Measurements from ENCODE around the gene DIPK1B. TPM values are rescaled to one million over a fixed set of nuclear protein-coding genes. Genes with fewer than 3 reads are reported as not detected.

Gene DIPK1B
- total RNA-seq, 3 donors from 2014 or later = 4.8 to 8.2 (median 5.6) TPM

GRCh38 chr9:136756836-136757235 is 44.5 kb downstream of the DIPK1B start:
- Histone ChIP-seq H3K27me3 (peaks cover 0 to 4% of the 10 kb centered on the region in 2 donors), H3K36me3 (no peaks in the 10 kb centered on the region), H3K9me3 (peaks cover 7 to 14% of the 10 kb centered on the region in 2 donors), H3K27ac (no peak overlapping the region), H3K4me1 (no peaks in the 10 kb centered on the region), H3K4me3 (no peak overlapping the region)
- TF ChIP-seq POLR2AphosphoS5 (IDR thresholded peaks at IDR 0.05) = no peak
- no peak for TF ChIP-seq POLR2A (IDR thresholded peaks at IDR 0.05)
- TF ChIP-seq CTCF (IDR thresholded peaks at IDR 0.05) = no peak
- no peak for DNase-seq (ENCODE audit: low spot score in 2 of 2)
- intact Hi-C loops (cut with DNase I; ENCODE audit: low total_unique reads) = no loop called here

- intact Hi-C loops (cut with DNase I; ENCODE audit: low total_unique reads) = no loop called here
- DNase-seq (ENCODE audit: low spot score in 2 of 2) = no peak
- TF ChIP-seq POLR2A (IDR thresholded peaks at IDR 0.05) (no peak), CTCF (IDR thresholded peaks at IDR 0.05) (no peak), POLR2AphosphoS5 (IDR thresholded peaks at IDR 0.05) (no peak)
- Histone ChIP-seq H3K36me3 (no peaks in the 10 kb centered on the region), H3K27ac (no peak overlapping the region), H3K27me3 (peaks cover 0 to 4% of the 10 kb centered on the region in 2 donors), H3K9me3 (peaks cover 2 to 14% of the 10 kb centered on the region in 2 donors), H3K4me3 (peak overlapping the region in 2 of 3 donors; percentile 7 to 43), H3K4me1 (no peaks in the 10 kb centered on the region)
These were observed 45.0 kb downstream of the DIPK1B start for GRCh38 chr9:136757328-136757727.

- TF ChIP-seq POLR2A (IDR thresholded peaks at IDR 0.05) (no peak), CTCF (IDR thresholded peaks at IDR 0.05) (no peak), POLR2AphosphoS5 (IDR thresholded peaks at IDR 0.05) (no peak)
- Histone ChIP-seq H3K27ac (no peak overlapping the region), H3K4me3 (peak overlapping the region in 2 of 3 donors; percentile 7 to 43), H3K27me3 (peaks cover 0 to 4% of the 10 kb centered on the region in 2 donors), H3K36me3 (no peaks in the 10 kb centered on the region), H3K9me3 (peaks cover 0 to 14% of the 10 kb centered on the region in 2 donors), H3K4me1 (no peaks in the 10 kb centered on the region)
- intact Hi-C loops (cut with DNase I; ENCODE audit: low total_unique reads) = no loop called here
- no peak for DNase-seq (ENCODE audit: low spot score in 2 of 2)
These were observed 45.4 kb downstream of the DIPK1B start for GRCh38 chr9:136757751-136758140.

GRCh38 chr9:136759001-136759400 is 46.6 kb downstream of the DIPK1B start:
- Histone ChIP-seq H3K4me1 (no peaks in the 10 kb centered on the region), H3K4me3 (no peak overlapping the region), H3K27ac (no peak overlapping the region), H3K36me3 (no peaks in the 10 kb centered on the region), H3K27me3 (peaks cover 0 to 13% of the 10 kb centered on the region in 2 donors), H3K9me3 (peaks cover 0 to 9% of the 10 kb centered on the region in 2 donors)
- no peak for TF ChIP-seq CTCF (IDR thresholded peaks at IDR 0.05)
- no peak for TF ChIP-seq POLR2A (IDR thresholded peaks at IDR 0.05)
- TF ChIP-seq POLR2AphosphoS5 (IDR thresholded peaks at IDR 0.05) = no peak
- no peak for DNase-seq (ENCODE audit: low spot score in 2 of 2)
- intact Hi-C loops (cut with DNase I; ENCODE audit: low total_unique reads) = no loop called here

- Histone ChIP-seq H3K4me1 (no peaks in the 10 kb centered on the region), H3K4me3 (no peak overlapping the region), H3K36me3 (no peaks in the 10 kb centered on the region), H3K27ac (no peak overlapping the region), H3K9me3 (peaks cover 0 to 9% of the 10 kb centered on the region in 2 donors), H3K27me3 (peaks cover 0 to 17% of the 10 kb centered on the region in 2 donors)
- no peak for DNase-seq (ENCODE audit: low spot score in 2 of 2)
- TF ChIP-seq POLR2AphosphoS5 (IDR thresholded peaks at IDR 0.05) = no peak
- no peak for TF ChIP-seq CTCF (IDR thresholded peaks at IDR 0.05)
- no peak for TF ChIP-seq POLR2A (IDR thresholded peaks at IDR 0.05)
- intact Hi-C loops (cut with DNase I; ENCODE audit: low total_unique reads) = no loop called here
These were observed 47.3 kb downstream of the DIPK1B start for GRCh38 chr9:136759436-136760325.
